Measurements from ENCODE around the gene RAB6A.
A peak's percentile ranks its signal among the peaks of the same experiment; 100 is the strongest.
"Not testable (repeated sequence)": the region's sequence is repeated elsewhere in the genome, so short reads cannot be mapped to it uniquely, and the experiment has no call there.

RAB6A gene

DNA sequence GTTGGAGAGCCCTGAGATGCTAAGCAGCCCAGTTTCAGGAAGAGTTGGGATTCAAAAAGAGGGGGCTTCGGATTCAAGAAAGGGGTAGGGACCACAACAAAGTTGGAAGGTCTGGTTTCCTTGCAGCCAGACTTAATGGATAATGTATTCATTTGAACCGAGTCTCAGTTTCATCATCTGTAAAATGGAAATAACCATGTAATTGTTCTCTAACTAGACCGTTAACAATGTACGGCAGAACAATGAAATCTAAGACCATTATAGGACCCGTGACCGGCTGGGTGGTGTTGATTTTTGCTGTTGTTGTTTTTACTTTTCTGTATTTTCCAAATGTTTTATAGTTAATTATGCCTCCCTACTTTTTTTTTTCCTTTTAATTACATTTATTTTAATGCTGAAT, 20.4 kb upstream of the RAB6A start:
- no peak for TF ChIP-seq EZH2phosphoT487 (IDR thresholded peaks at IDR 0.05; ENCODE audit: borderline replicate concordance, low read length)
- TF ChIP-seq, protein P1, sequence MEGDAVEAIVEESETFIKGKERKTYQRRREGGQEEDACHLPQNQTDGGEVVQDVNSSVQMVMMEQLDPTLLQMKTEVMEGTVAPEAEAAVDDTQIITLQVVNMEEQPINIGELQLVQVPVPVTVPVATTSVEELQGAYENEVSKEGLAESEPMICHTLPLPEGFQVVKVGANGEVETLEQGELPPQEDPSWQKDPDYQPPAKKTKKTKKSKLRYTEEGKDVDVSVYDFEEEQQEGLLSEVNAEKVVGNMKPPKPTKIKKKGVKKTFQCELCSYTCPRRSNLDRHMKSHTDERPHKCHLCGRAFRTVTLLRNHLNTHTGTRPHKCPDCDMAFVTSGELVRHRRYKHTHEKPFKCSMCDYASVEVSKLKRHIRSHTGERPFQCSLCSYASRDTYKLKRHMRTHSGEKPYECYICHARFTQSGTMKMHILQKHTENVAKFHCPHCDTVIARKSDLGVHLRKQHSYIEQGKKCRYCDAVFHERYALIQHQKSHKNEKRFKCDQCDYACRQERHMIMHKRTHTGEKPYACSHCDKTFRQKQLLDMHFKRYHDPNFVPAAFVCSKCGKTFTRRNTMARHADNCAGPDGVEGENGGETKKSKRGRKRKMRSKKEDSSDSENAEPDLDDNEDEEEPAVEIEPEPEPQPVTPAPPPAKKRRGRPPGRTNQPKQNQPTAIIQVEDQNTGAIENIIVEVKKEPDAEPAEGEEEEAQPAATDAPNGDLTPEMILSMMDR (IDR thresholded peaks at IDR 0.05; ENCODE audit: low read depth, low read length, poor library complexity, severe bottlenecking), result no peak
- Histone ChIP-seq H3F3A (ENCODE audit: control insufficient read depth, insufficient read depth) (peaks cover 15% of the 10 kb centered on the region), H3K9me3 (ENCODE audit: control insufficient read depth, insufficient read depth, low read length) (no peaks in the 10 kb centered on the region), H3K4me2 (ENCODE audit: low read length) (no peak overlapping the region), H3K4me3 (ENCODE audit: low read length) (no peak overlapping the region), H3K9me2 (replicated peaks; ENCODE audit: control insufficient read depth, low read length) (no peaks in the 10 kb centered on the region), H3K36me3 (ENCODE audit: control insufficient read depth, low read length) (no peaks in the 10 kb centered on the region), H3K27ac (ENCODE audit: low read depth, low read length) (no peak overlapping the region), H3K79me2 (ENCODE audit: control insufficient read depth, low read length) (no peaks in the 10 kb centered on the region), H4K20me1 (ENCODE audit: control insufficient read depth, insufficient read depth, low read depth, low read length) (no peaks in the 10 kb centered on the region), H3K27me3 (ENCODE audit: control insufficient read depth, low read length) (no peaks in the 10 kb centered on the region), H3K4me1 (ENCODE audit: control insufficient read depth, low read length) (peaks cover 17% of the 10 kb centered on the region)

DNA sequence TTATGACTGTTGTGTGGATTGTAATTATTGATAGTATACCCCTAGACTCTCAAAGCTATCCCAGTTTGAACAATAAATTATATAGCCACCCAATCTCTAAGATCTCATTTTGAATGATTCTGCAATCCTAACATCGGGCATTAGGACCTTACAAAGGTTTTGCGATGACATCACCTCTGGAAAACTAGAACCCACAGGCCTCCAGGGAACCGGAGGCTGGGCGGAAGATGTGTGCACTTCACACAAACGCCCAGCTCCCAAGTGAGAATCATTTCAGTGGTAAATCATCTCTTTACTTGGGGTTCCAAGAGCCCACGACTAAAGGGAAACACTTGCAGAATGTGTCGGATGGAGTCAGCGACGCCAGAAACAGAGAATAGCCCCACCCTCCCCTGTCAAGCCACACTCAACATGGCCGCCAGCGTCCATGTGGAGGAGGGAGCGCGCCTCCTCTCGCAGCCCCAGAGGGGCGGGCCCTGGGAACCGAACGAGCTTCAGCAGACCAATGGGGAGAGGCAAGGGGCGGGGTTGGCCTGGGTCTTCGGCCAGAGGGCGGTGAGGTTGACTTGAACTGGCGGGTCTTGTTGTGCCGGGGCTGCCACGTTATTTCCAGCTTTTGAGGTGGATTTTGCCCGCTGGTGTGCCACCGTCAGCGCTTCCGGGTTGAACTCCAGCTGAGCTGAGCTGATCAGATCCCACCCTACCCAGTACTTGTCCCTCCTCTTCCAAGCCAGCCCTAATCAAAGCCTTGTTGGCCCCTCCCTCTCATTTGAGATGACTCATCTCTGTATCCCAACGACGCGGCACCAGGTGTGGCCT, 18.4 kb upstream of the RAB6A start:
- no peaks in the 10 kb centered on the region for H3K36me3 ChIP-seq (ENCODE audit: control insufficient read depth, low read length)
- no peaks in the 10 kb centered on the region for H3K27me3 ChIP-seq (ENCODE audit: control insufficient read depth, low read length)
- no peaks in the 10 kb centered on the region for H4K20me1 ChIP-seq (ENCODE audit: control insufficient read depth, insufficient read depth, low read depth, low read length)
- TF ChIP-seq, protein P1 (IDR thresholded peaks at IDR 0.05; ENCODE audit: low read depth, low read length, poor library complexity, severe bottlenecking), result no peak
- TF ChIP-seq EZH2phosphoT487 (IDR thresholded peaks at IDR 0.05; ENCODE audit: borderline replicate concordance, low read length), result no peak
- H3K9me3 ChIP-seq (ENCODE audit: control insufficient read depth, insufficient read depth, low read length), result no peaks in the 10 kb centered on the region
- peaks cover 22% of the 10 kb centered on the region for H3K4me1 ChIP-seq (ENCODE audit: control insufficient read depth, low read length)
- H3K4me2 ChIP-seq (ENCODE audit: low read length), result peak overlapping the region; percentile 79
- peak overlapping the region; percentile 75 for H3K4me3 ChIP-seq (ENCODE audit: low read length)
- peaks cover 11% of the 10 kb centered on the region; the same call in 1 of the 2 replicates for H3F3A ChIP-seq (ENCODE audit: control insufficient read depth, insufficient read depth)
- no peaks in the 10 kb centered on the region for H3K79me2 ChIP-seq (ENCODE audit: control insufficient read depth, low read length)
- peak overlapping the region; percentile 71 for H3K27ac ChIP-seq (ENCODE audit: low read depth, low read length)
- no peaks in the 10 kb centered on the region for H3K9me2 ChIP-seq (replicated peaks; ENCODE audit: control insufficient read depth, low read length)

- not testable (repeated sequence) for H3K9me2 ChIP-seq (replicated peaks; ENCODE audit: control insufficient read depth, low read length); H3K4me3 ChIP-seq (ENCODE audit: low read length); H3F3A ChIP-seq (ENCODE audit: control insufficient read depth, insufficient read depth); H3K79me2 ChIP-seq (ENCODE audit: control insufficient read depth, low read length); H3K9me3 ChIP-seq (ENCODE audit: control insufficient read depth, insufficient read depth, low read length); H4K20me1 ChIP-seq (ENCODE audit: control insufficient read depth, insufficient read depth, low read depth, low read length); H3K27ac ChIP-seq (ENCODE audit: low read depth, low read length); H3K27me3 ChIP-seq (ENCODE audit: control insufficient read depth, low read length); H3K36me3 ChIP-seq (ENCODE audit: control insufficient read depth, low read length); H3K4me2 ChIP-seq (ENCODE audit: low read length)
- H3K4me1 ChIP-seq (ENCODE audit: control insufficient read depth, low read length), result peaks cover 10% of the 10 kb centered on the region
These were observed 9.9 kb upstream of the RAB6A start for GRCh38 chr11:73770811-73771210.

DNA sequence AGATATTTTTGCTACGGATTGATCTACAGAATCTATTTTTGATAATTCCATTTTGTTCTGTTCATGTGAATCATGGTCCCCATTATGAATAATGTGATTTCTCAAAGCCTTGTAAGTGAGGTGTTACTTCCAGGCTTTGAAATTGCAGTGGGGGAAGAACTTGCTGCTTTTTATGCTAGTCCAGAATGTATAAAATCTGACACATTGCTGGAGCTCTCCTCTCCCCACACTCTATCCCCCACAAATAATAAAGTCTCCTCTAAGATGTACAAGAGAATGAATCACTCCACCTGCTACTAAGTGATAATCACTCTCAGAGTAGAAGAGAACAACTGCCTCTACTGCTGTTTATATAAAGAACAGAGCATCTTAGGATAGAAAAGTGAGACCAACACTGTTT, 5.9 kb upstream of the RAB6A start:
- Histone ChIP-seq H3K9me3 (ENCODE audit: control insufficient read depth, insufficient read depth, low read length) (no peaks in the 10 kb centered on the region), H3K36me3 (ENCODE audit: control insufficient read depth, low read length) (no peaks in the 10 kb centered on the region), H3K27ac (ENCODE audit: low read depth, low read length) (no peak overlapping the region), H3K79me2 (ENCODE audit: control insufficient read depth, low read length) (no peaks in the 10 kb centered on the region), H4K20me1 (ENCODE audit: control insufficient read depth, insufficient read depth, low read depth, low read length) (no peaks in the 10 kb centered on the region), H3K4me3 (ENCODE audit: low read length) (no peak overlapping the region), H3K4me1 (ENCODE audit: control insufficient read depth, low read length) (peaks cover 12% of the 10 kb centered on the region), H3K27me3 (ENCODE audit: control insufficient read depth, low read length) (peaks cover 10% of the 10 kb centered on the region; the same call in 1 of the 2 replicates), H3K4me2 (ENCODE audit: low read length) (no peak overlapping the region), H3F3A (ENCODE audit: control insufficient read depth, insufficient read depth) (peaks cover 6% of the 10 kb centered on the region), H3K9me2 (replicated peaks; ENCODE audit: control insufficient read depth, low read length) (no peaks in the 10 kb centered on the region)
- TF ChIP-seq, protein P1 (IDR thresholded peaks at IDR 0.05; ENCODE audit: low read depth, low read length, poor library complexity, severe bottlenecking), result no peak
- TF ChIP-seq EZH2phosphoT487 (IDR thresholded peaks at IDR 0.05; ENCODE audit: borderline replicate concordance, low read length), result no peak
